H9 (cell line): ENCODE data around the gene TYW5. TPM values are rescaled to one million over a fixed set of nuclear protein-coding genes. Genes with fewer than 3 reads are reported as not detected.

Experiments
- DNase-seq: peaks from one replicate; pipeline ENCODE4 v3.0.0-alpha.2; 2017
- H2AFZ ChIP-seq: one replicate; pipeline ENCODE4 v1.6.1; 2013; ENCODE audit warnings: mild to moderate bottlenecking, low read length, control low read depth, moderate library complexity
- H2AK5ac ChIP-seq: 2 replicates; pipeline ENCODE4 v1.6.1; 2013; ENCODE audit warnings: low read length, control low read depth, mixed read lengths; ENCODE audit not compliant: insufficient read length
- H2BK120ac ChIP-seq: one replicate; pipeline ENCODE4 v1.6.1; 2013; ENCODE audit warnings: low read depth, mild to moderate bottlenecking, low read length, control low read depth, inconsistent platforms; ENCODE audit not compliant: poor library complexity, severe bottlenecking
- H2BK12ac ChIP-seq: 2 replicates; pipeline ENCODE4 v1.6.1; 2013; ENCODE audit warnings: low read length, control low read depth, mixed read lengths, low read depth; ENCODE audit not compliant: insufficient read length
- H2BK15ac ChIP-seq: 2 replicates; pipeline ENCODE4 v1.6.1; 2013; ENCODE audit warnings: low read depth, low read length, control low read depth
- H2BK20ac ChIP-seq: one replicate; pipeline ENCODE4 v1.6.1; 2013; ENCODE audit warnings: low read depth, mild to moderate bottlenecking, low read length, control low read depth, inconsistent platforms; ENCODE audit not compliant: poor library complexity, severe bottlenecking
- H2BK5ac ChIP-seq: 2 replicates; pipeline ENCODE4 v1.6.1; 2013; ENCODE audit warnings: low read length, control low read depth, mixed read lengths; ENCODE audit not compliant: insufficient read length
- H3K14ac ChIP-seq: 2 replicates; pipeline ENCODE4 v1.6.1; 2013; ENCODE audit warnings: low read length, control low read depth; ENCODE audit not compliant: insufficient read depth
- H3K18ac ChIP-seq: 2 replicates; pipeline ENCODE4 v1.6.1; 2013; ENCODE audit warnings: low read depth, mild to moderate bottlenecking, mixed read lengths, low read length, control low read depth; ENCODE audit not compliant: insufficient read length
- H3K23ac ChIP-seq: 2 replicates; pipeline ENCODE4 v1.6.1; 2013; ENCODE audit warnings: low read length, control low read depth, mixed read lengths, low read depth; ENCODE audit not compliant: insufficient read length
- H3K23me2 ChIP-seq: 2 replicates; pipeline ENCODE4 v1.6.1; 2013; ENCODE audit warnings: low read depth, mild to moderate bottlenecking, mixed read lengths, low read length, control low read depth; ENCODE audit not compliant: insufficient read length, poor library complexity, severe bottlenecking
- H3K27ac ChIP-seq: 2 replicates; pipeline ENCODE4 v1.5.1; 2013; ENCODE audit warnings: low read length, control low read depth, mixed read lengths, low read depth; ENCODE audit not compliant: insufficient read length
- H3K27me3 ChIP-seq: 2 replicates; pipeline ENCODE4 v1.6.1; 2013; ENCODE audit warnings: low read length, control low read depth, inconsistent platforms; ENCODE audit not compliant: insufficient read depth
- H3K4ac ChIP-seq: 2 replicates; pipeline ENCODE4 v1.6.1; 2013; ENCODE audit warnings: low read depth, mild to moderate bottlenecking, control low read depth, inconsistent platforms, low read length, moderate library complexity
- H3K4me1 ChIP-seq: 2 replicates; pipeline ENCODE4 v1.6.1; 2013; ENCODE audit warnings: low read length, control low read depth, inconsistent platforms; ENCODE audit not compliant: insufficient read depth
- H3K4me2 ChIP-seq: 2 replicates; pipeline ENCODE4 v1.6.1; 2013; ENCODE audit warnings: low read length, control low read depth, mixed read lengths; ENCODE audit not compliant: insufficient read length, insufficient read depth
- H3K56ac ChIP-seq: 2 replicates; pipeline ENCODE4 v1.6.1; 2013; ENCODE audit warnings: low read depth, mild to moderate bottlenecking, mixed read lengths, low read length, control low read depth; ENCODE audit not compliant: insufficient read length
- H3K79me1 ChIP-seq: 2 replicates; pipeline ENCODE4 v1.6.1; 2013; ENCODE audit warnings: low read depth, mild to moderate bottlenecking, moderate library complexity, low read length, control low read depth, inconsistent platforms; ENCODE audit not compliant: insufficient read depth, poor library complexity, severe bottlenecking
- H3K79me2 ChIP-seq: 2 replicates; pipeline ENCODE4 v1.6.1; 2013; ENCODE audit warnings: low read length, control low read depth, inconsistent platforms; ENCODE audit not compliant: insufficient read depth
- H3K9ac ChIP-seq: 2 replicates; pipeline ENCODE4 v1.6.1; 2013; ENCODE audit warnings: low read length, control low read depth, mixed read lengths; ENCODE audit not compliant: insufficient read length; ENCODE audit errors: extremely low read depth
- H3K9me3 ChIP-seq: one replicate; pipeline ENCODE4 v1.6.1; 2013; ENCODE audit warnings: low read depth, low read length, inconsistent platforms; ENCODE audit not compliant: control insufficient read depth
- H3T11ph ChIP-seq: one replicate; pipeline ENCODE4 v1.6.1; 2013; ENCODE audit warnings: mild to moderate bottlenecking, low read length, control low read depth, inconsistent platforms
- H4K20me1 ChIP-seq: one replicate; pipeline ENCODE4 v1.6.1; 2013; ENCODE audit not compliant: control insufficient read depth, insufficient read length, insufficient read depth
- H4K5ac ChIP-seq: 2 replicates; pipeline ENCODE4 v1.6.1; 2013; ENCODE audit warnings: low read depth, mild to moderate bottlenecking, mixed read lengths, low read length, control low read depth; ENCODE audit not compliant: insufficient read length
- H4K8ac ChIP-seq: replicated peaks from 2 replicates; pipeline ENCODE4 v1.6.1; 2013; ENCODE audit warnings: low read length, control low read depth, mixed read lengths, low read depth; ENCODE audit not compliant: insufficient read length
- H4K91ac ChIP-seq: 2 replicates; pipeline ENCODE4 v1.6.1; 2013; ENCODE audit warnings: low read depth, mild to moderate bottlenecking, moderate library complexity, mixed read lengths, low read length, control low read depth; ENCODE audit not compliant: insufficient read length
- H3K27ac Mint-ChIP-seq, 3 experiments: 2 replicates in 2 of 3; 3 replicates in 1 of 3; pipeline ENCODE4 v1.8.0; 2020 to 2021; ENCODE audit warnings: mixed read lengths in 3 of 3, mild to moderate bottlenecking in 1 of 3, moderate library complexity in 1 of 3
- H3K27me3 Mint-ChIP-seq: 2 replicates; pipeline ENCODE4 v1.8.0; 2021; ENCODE audit warnings: low read depth, mild to moderate bottlenecking, moderate library complexity, mixed read lengths
- H3K36me3 Mint-ChIP-seq, 3 experiments: 2 replicates in 2 of 3; 3 replicates in 1 of 3; pipeline ENCODE4 v1.8.0; 2020 to 2021; ENCODE audit warnings: low read depth in 3 of 3, mixed read lengths in 3 of 3; ENCODE audit not compliant: insufficient read depth in 1 of 3
- H3K4me1 Mint-ChIP-seq, 2 experiments: 2 replicates each; pipeline ENCODE4 v1.8.0; 2020; ENCODE audit warnings: mixed read lengths in 2 of 2
- H3K4me3 Mint-ChIP-seq, 2 experiments: 2 replicates in 1 of 2; 3 replicates in 1 of 2; pipeline ENCODE4 v1.8.0; 2020 to 2021; ENCODE audit warnings: mild to moderate bottlenecking in 2 of 2, mixed read lengths in 2 of 2, moderate library complexity in 1 of 2
- H3K9me3 Mint-ChIP-seq, 2 experiments: 2 replicates in 1 of 2; 3 replicates in 1 of 2; pipeline ENCODE4 v1.8.0; 2020; ENCODE audit warnings: mild to moderate bottlenecking in 2 of 2, mixed read lengths in 2 of 2, moderate library complexity in 1 of 2
- WGBS: extraction: QIAGEN DNeasy Blood & Tissue Kit; methylation state at CpG from one replicate; pipeline ENCODE4 v1.1.7; 2013; ENCODE audit warnings: missing lambda C conversion rate, low lambda C conversion rate, mixed read lengths; ENCODE audit not compliant: insufficient read length; ENCODE audit errors: extremely low coverage; 5-methylcytosine and 5-hydroxymethylcytosine counted together
- total RNA-seq: library from RNA; stranded (reverse); gene quantifications from 2 replicates; pipeline ENCODE4 v1.2.1, GENCODE V29; 2021
- TF ChIP-seq, protein P1 (sequence below): fragments of 200-600 bp; sonication (generic); conservative IDR thresholded peaks from 3 replicates; pipeline ENCODE4 v1.8.0; 2021; ENCODE audit warnings: antibody characterized with exemption, mild to moderate bottlenecking

TYW5 gene
- total RNA-seq, 1 experiment from 2014 or later, result 17.7 TPM

DNA sequence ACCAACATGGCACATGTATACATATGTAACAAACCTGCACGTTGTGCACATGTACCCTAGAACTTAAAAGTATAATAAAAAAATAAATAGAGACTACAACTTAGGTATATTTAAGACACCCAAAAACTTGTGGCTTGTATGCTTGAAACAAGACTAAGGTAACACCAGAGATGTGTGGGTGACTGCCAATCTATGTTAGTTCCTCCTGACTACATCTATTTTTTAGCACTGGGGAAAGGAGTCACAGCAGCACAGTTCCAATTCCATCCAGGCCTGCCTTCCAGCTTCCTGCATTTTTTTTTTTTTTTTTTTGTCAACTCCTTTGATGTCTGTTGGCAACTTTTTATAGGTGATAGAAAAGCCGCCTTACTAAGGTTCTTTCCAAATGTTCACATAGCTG, 26.0 kb downstream of the TYW5 start:
- Histone ChIP-seq H3T11ph (no peak overlapping the region), H3K27ac (no peak overlapping the region), H3K9ac (no peak overlapping the region), H2BK20ac (no peak overlapping the region), H4K8ac (no peak overlapping the region), H3K4me2 (no peak overlapping the region), H2AK5ac (no peak overlapping the region), H2BK12ac (no peak overlapping the region), H3K9me3 (no peaks in the 10 kb centered on the region), H3K18ac (no peak overlapping the region), H3K4me1 (no peaks in the 10 kb centered on the region), H3K23me2 (no peaks in the 10 kb centered on the region), H3K14ac (no peak overlapping the region), H3K56ac (no peak overlapping the region), H4K91ac (no peak overlapping the region), H2BK120ac (no peak overlapping the region), H4K5ac (no peak overlapping the region), H3K23ac (no peak overlapping the region), H3K79me1 (no peaks in the 10 kb centered on the region), H2BK15ac (no peak overlapping the region), H2BK5ac (no peak overlapping the region), H4K20me1 (no peaks in the 10 kb centered on the region), H3K79me2 (no peaks in the 10 kb centered on the region; the same call in 1 of the 2 replicates), H2AFZ (no peak overlapping the region), H3K27me3 (no peaks in the 10 kb centered on the region), H3K4ac (no peak overlapping the region)
- Mint-ChIP-seq H3K27ac (peak overlapping the region in 2 of 3 experiments; percentile 65 to 89; a peak in 5 of 7 replicates), H3K27me3 (no peaks in the 10 kb centered on the region), H3K9me3 (no peaks in the 10 kb centered on the region), H3K4me1 (peaks cover 27 to 30% of the 10 kb centered on the region in 2 experiments), H3K4me3 (no peak overlapping the region), H3K36me3 (peaks cover 16 to 55% (median 39%) of the 10 kb centered on the region in 3 experiments; a peak in 6 of 7 replicates)
- TF ChIP-seq, protein P1, sequence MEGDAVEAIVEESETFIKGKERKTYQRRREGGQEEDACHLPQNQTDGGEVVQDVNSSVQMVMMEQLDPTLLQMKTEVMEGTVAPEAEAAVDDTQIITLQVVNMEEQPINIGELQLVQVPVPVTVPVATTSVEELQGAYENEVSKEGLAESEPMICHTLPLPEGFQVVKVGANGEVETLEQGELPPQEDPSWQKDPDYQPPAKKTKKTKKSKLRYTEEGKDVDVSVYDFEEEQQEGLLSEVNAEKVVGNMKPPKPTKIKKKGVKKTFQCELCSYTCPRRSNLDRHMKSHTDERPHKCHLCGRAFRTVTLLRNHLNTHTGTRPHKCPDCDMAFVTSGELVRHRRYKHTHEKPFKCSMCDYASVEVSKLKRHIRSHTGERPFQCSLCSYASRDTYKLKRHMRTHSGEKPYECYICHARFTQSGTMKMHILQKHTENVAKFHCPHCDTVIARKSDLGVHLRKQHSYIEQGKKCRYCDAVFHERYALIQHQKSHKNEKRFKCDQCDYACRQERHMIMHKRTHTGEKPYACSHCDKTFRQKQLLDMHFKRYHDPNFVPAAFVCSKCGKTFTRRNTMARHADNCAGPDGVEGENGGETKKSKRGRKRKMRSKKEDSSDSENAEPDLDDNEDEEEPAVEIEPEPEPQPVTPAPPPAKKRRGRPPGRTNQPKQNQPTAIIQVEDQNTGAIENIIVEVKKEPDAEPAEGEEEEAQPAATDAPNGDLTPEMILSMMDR, result no peak
- DNase-seq, result no peak
- WGBS, result no CpG with 5 or more reads among the region's 2 CpGs
